ENCODE results near the gene CDK11B. TPM values are rescaled to one million over a fixed set of nuclear protein-coding genes. Genes with fewer than 3 reads are reported as not detected.

CDK11B gene
- total RNA-seq, 1 donor from 2014 or later = 23.4 TPM

DNA sequence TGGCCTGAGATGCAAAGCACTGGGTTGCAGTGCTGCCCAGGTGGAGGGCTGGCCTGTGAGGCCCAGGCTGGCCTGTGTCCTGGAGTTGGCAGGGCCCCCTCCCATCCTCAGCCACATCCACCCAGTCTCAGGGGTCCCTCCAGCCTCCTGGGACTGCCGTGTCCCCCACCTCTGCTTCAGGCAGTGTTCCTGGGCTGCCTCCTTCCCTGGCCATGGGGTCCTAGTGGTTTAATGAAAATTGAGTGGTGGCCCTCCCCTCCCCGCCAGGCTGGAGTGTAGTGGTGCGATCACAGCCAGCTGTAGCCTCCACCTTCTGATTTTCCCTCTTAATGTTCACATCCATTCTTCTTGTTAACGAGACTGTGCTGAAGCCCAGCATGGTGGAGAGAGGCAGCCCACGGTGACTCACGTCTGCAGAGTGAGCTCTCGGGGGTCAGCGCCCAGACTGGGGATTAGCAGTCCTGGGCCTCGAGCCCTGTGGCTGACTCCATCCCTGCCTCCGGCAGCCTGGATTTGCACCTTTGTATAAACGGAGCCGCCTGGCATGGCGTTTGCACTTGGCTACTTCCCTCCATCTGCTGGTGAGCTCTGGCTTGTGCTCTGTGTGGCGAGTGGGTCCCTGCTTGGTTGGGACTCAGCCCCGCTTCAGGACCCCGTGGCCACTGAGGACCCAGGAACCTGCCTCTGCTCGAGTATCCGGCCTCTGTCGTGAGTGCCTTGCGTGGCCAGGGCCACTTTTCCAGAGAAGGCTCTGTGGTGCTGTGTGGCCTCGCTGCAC is 36.6 kb downstream of the CDK11B start:
- H3K27ac ChIP-seq (ENCODE audit: low read depth, low read length) = no peak overlapping the region
- H3K27me3 ChIP-seq (ENCODE audit: insufficient read depth, low read length) = no peaks in the 10 kb centered on the region
- no peaks in the 10 kb centered on the region for H3K9me3 ChIP-seq (ENCODE audit: insufficient read depth, low read depth, low read length)
- no peak for FAIRE-seq
- H3K4me1 ChIP-seq (ENCODE audit: insufficient read depth, low read length) = peaks cover 9% of the 10 kb centered on the region
- no peak for DNase-seq (ENCODE audit: low read depth)
- no peak overlapping the region for H3K4me2 ChIP-seq (ENCODE audit: low read length)
- no peak overlapping the region for H3K4me3 Mint-ChIP-seq (ENCODE audit: unreplicated experiment)
- H3K9ac ChIP-seq (ENCODE audit: low read length) = no peak overlapping the region
- peaks cover 60% of the 10 kb centered on the region for H4K20me1 ChIP-seq (ENCODE audit: insufficient read depth, low read length)
- peaks cover 3% of the 10 kb centered on the region for H3K36me3 ChIP-seq (ENCODE audit: insufficient read depth, low read length)
- H3K27ac Mint-ChIP-seq (ENCODE audit: unreplicated experiment) = peak overlapping the region; percentile 62
- no peak for TF ChIP-seq CTCF (IDR thresholded peaks at IDR 0.05; ENCODE audit: insufficient read depth, low read depth, low read length)
- TF ChIP-seq EZH2 (IDR thresholded peaks at IDR 0.05; ENCODE audit: insufficient read depth, low read length) = no peak
- peaks cover 16% of the 10 kb centered on the region for H3K79me2 ChIP-seq (ENCODE audit: insufficient read depth, low read length)
- peaks cover 14% of the 10 kb centered on the region for H3K4me1 Mint-ChIP-seq (ENCODE audit: low read depth, unreplicated experiment)
- no peaks in the 10 kb centered on the region for H3K9me3 Mint-ChIP-seq (ENCODE audit: unreplicated experiment)
- H3K4me3 ChIP-seq (ENCODE audit: insufficient read depth, low read depth, low read length) = no peak overlapping the region
- no peak overlapping the region for H2AFZ ChIP-seq (ENCODE audit: low read depth, low read length)
- no peaks in the 10 kb centered on the region for H3K27me3 Mint-ChIP-seq (ENCODE audit: low read depth, unreplicated experiment)
- peaks cover 4% of the 10 kb centered on the region for H3K36me3 Mint-ChIP-seq (ENCODE audit: low read depth, unreplicated experiment)

- Histone ChIP-seq H3K27ac (ENCODE audit: low read depth, low read length) (no peak overlapping the region), H3K9me3 (ENCODE audit: insufficient read depth, low read depth, low read length) (no peaks in the 10 kb centered on the region), H3K36me3 (ENCODE audit: insufficient read depth, low read length) (peaks cover 3% of the 10 kb centered on the region), H2AFZ (ENCODE audit: low read depth, low read length) (no peak overlapping the region), H3K9ac (ENCODE audit: low read length) (no peak overlapping the region), H3K4me2 (ENCODE audit: low read length) (no peak overlapping the region), H3K4me3 (ENCODE audit: insufficient read depth, low read depth, low read length) (no peak overlapping the region), H3K79me2 (ENCODE audit: insufficient read depth, low read length) (peaks cover 24% of the 10 kb centered on the region), H3K27me3 (ENCODE audit: insufficient read depth, low read length) (no peaks in the 10 kb centered on the region), H4K20me1 (ENCODE audit: insufficient read depth, low read length) (peaks cover 68% of the 10 kb centered on the region), H3K4me1 (ENCODE audit: insufficient read depth, low read length) (peaks cover 16% of the 10 kb centered on the region)
- TF ChIP-seq CTCF (IDR thresholded peaks at IDR 0.05; ENCODE audit: insufficient read depth, low read depth, low read length) (no peak), EZH2 (IDR thresholded peaks at IDR 0.05; ENCODE audit: insufficient read depth, low read length) (no peak)
- no peak for DNase-seq (ENCODE audit: low read depth)
- peaks cover 4% of the 10 kb centered on the region for H3K36me3 Mint-ChIP-seq (ENCODE audit: low read depth, unreplicated experiment)
- H3K4me1 Mint-ChIP-seq (ENCODE audit: low read depth, unreplicated experiment) = peaks cover 15% of the 10 kb centered on the region
- H3K27ac Mint-ChIP-seq (ENCODE audit: unreplicated experiment) = no peak overlapping the region
- no peaks in the 10 kb centered on the region for H3K27me3 Mint-ChIP-seq (ENCODE audit: low read depth, unreplicated experiment)
- no peak overlapping the region for H3K4me3 Mint-ChIP-seq (ENCODE audit: unreplicated experiment)
- no peak for FAIRE-seq
- H3K9me3 Mint-ChIP-seq (ENCODE audit: unreplicated experiment) = no peaks in the 10 kb centered on the region
Measured at GRCh38 chr1:1621173-1622009, 37.4 kb downstream of the CDK11B start.
